ENCODE results near the gene NAIF1.
"Not testable (repeated sequence)": the region's sequence is repeated elsewhere in the genome, so short reads cannot be mapped to it uniquely, and the experiment has no call there.

Gene NAIF1

GRCh38 chr9:128080206-128080605 is 13.1 kb upstream of the NAIF1 start:
- no peak overlapping the region for H3K4me3 ChIP-seq (replicated peaks; ENCODE audit: low read depth, low read length)
- no peak for TF ChIP-seq CTCF (IDR thresholded peaks at IDR 0.05; ENCODE audit: low read length, missing control alignments)
- DNase-seq (ENCODE audit: low read depth) = no peak

GRCh38 chr9:128078504-128079434 is 11.6 kb upstream of the NAIF1 start:
- H3K4me3 ChIP-seq (replicated peaks; ENCODE audit: low read depth, low read length) = no peak overlapping the region
- TF ChIP-seq CTCF (IDR thresholded peaks at IDR 0.05; ENCODE audit: low read length, missing control alignments) = no peak
- peak; percentile 55 for DNase-seq (ENCODE audit: low read depth)

GRCh38 chr9:128077847-128078503 is 10.9 kb upstream of the NAIF1 start:
- no peak for TF ChIP-seq CTCF (IDR thresholded peaks at IDR 0.05; ENCODE audit: low read length, missing control alignments)
- no peak for DNase-seq (ENCODE audit: low read depth)
- no peak overlapping the region for H3K4me3 ChIP-seq (replicated peaks; ENCODE audit: low read depth, low read length)

GRCh38 chr9:128073253-128073886 is 6.2 kb upstream of the NAIF1 start:
- no peak overlapping the region for H3K4me3 ChIP-seq (replicated peaks; ENCODE audit: low read depth, low read length)
- DNase-seq (ENCODE audit: low read depth) = no peak
- no peak for TF ChIP-seq CTCF (IDR thresholded peaks at IDR 0.05; ENCODE audit: low read length, missing control alignments)

- peak; percentile 89 for DNase-seq (ENCODE audit: low read depth)
- H3K4me3 ChIP-seq (replicated peaks; ENCODE audit: low read depth, low read length) = peak overlapping the region; percentile 4
- no peak for TF ChIP-seq CTCF (IDR thresholded peaks at IDR 0.05; ENCODE audit: low read length, missing control alignments)
Observed at GRCh38 chr9:128072144-128073021, 5.3 kb upstream of the NAIF1 start.

- not testable (repeated sequence) for H3K4me3 ChIP-seq (replicated peaks; ENCODE audit: low read depth, low read length); DNase-seq (ENCODE audit: low read depth)
Observed at GRCh38 chr9:128071475-128071874, 4.4 kb upstream of the NAIF1 start.

Measured in fibroblast of pulmonary artery (primary cell).